GM23248 (cell line): ENCODE data around the gene COQ9. TPM values are rescaled to one million over a fixed set of nuclear protein-coding genes. Genes with fewer than 3 reads are reported as not detected.

Experiments used
- DNase-seq: peaks from one replicate; pipeline ENCODE4 v3.0.0-alpha.2; 2015
- H2AFZ ChIP-seq: fragments of 200-600 bp; sonication (generic); 2 replicates; pipeline ENCODE4 v1.6.1; 2016; ENCODE audit warnings: antibody characterized with exemption
- H3F3A ChIP-seq: fragments of 200-600 bp; sonication (generic); 2 replicates; pipeline ENCODE4 v1.6.1; 2016; ENCODE audit warnings: mild to moderate bottlenecking, antibody characterized with exemption, mixed run types; ENCODE audit not compliant: insufficient read depth
- H3K27ac ChIP-seq: fragments of 200-600 bp; sonication (generic); 2 replicates; pipeline ENCODE4 v1.5.1; 2016; ENCODE audit warnings: mild to moderate bottlenecking
- H3K27me3 ChIP-seq: fragments of 200-600 bp; sonication (generic); replicated peaks from 2 replicates; pipeline ENCODE4 v1.6.1; 2016; ENCODE audit warnings: mild to moderate bottlenecking; ENCODE audit not compliant: insufficient read depth
- H3K36me3 ChIP-seq: fragments of 200-600 bp; sonication (generic); 2 replicates; pipeline ENCODE4 v1.6.1; 2016; ENCODE audit warnings: low read depth, mild to moderate bottlenecking
- H3K4me1 ChIP-seq: fragments of 200-600 bp; sonication (generic); 2 replicates; pipeline ENCODE4 v1.6.1; 2016; ENCODE audit warnings: mild to moderate bottlenecking; ENCODE audit not compliant: insufficient read depth
- H3K4me2 ChIP-seq: fragments of 200-600 bp; sonication (generic); one replicate; pipeline ENCODE4 v1.6.1; 2016; ENCODE audit warnings: mild to moderate bottlenecking; ENCODE audit not compliant: unreplicated experiment
- H3K4me3 ChIP-seq: fragments of 200-600 bp; sonication (generic); 2 replicates; pipeline ENCODE4 v1.5.1; 2016; ENCODE audit warnings: mild to moderate bottlenecking
- H3K79me2 ChIP-seq: fragments of 200-600 bp; sonication (generic); 2 replicates; pipeline ENCODE4 v1.6.1; 2016; ENCODE audit warnings: mild to moderate bottlenecking; ENCODE audit not compliant: insufficient read depth
- H3K9ac ChIP-seq: fragments of 200-600 bp; sonication (generic); 2 replicates; pipeline ENCODE4 v1.6.1; 2016; ENCODE audit warnings: mild to moderate bottlenecking
- H3K9me2 ChIP-seq: fragments of 200-600 bp; sonication (generic); 2 replicates; pipeline ENCODE4 v1.6.1; 2016; ENCODE audit warnings: mixed run types, mild to moderate bottlenecking, moderate library complexity; ENCODE audit not compliant: insufficient read depth
- H3K9me3 ChIP-seq: fragments of 200-600 bp; sonication (generic); one replicate; pipeline ENCODE4 v1.6.1; 2017; ENCODE audit warnings: low read depth
- H4K20me1 ChIP-seq: fragments of 200-600 bp; sonication (generic); 2 replicates; pipeline ENCODE4 v1.6.0; 2016; ENCODE audit not compliant: insufficient read depth
- EZH2 ChIP-seq: fragments of 200-600 bp; sonication (generic); IDR thresholded peaks from 2 replicates; pipeline ENCODE4 v1.6.1; 2018; ENCODE audit warnings: antibody characterized with exemption, mild to moderate bottlenecking; ENCODE audit not compliant: insufficient read depth, poor library complexity, severe bottlenecking
- EZH2phosphoT487 ChIP-seq: fragments of 200-600 bp; sonication (generic); IDR thresholded peaks from 2 replicates; pipeline ENCODE4 v1.6.1; 2018; ENCODE audit warnings: antibody characterized with exemption, moderate library complexity, mild to moderate bottlenecking, low read depth; ENCODE audit not compliant: insufficient read depth
- WGBS, 2 experiments: methylation state at CpG; one replicate each; pipeline ENCODE4 v1.1.6; 2015 to 2017; ENCODE audit warnings: low lambda C conversion rate in 2 of 2, low coverage in 1 of 2; ENCODE audit errors: missing lambda C conversion rate in 2 of 2; 5-methylcytosine and 5-hydroxymethylcytosine counted together
- in situ Hi-C: fragments of 300-500 bp; cut with MboI; formaldehyde crosslinking; loops from 2 replicates; pipeline ENCODE4 v1.15.0; 2020
- polyA plus RNA-seq: library from polyadenylated mRNA; unstranded; fragments of >200 nt; fragmentation: Nextera tagmentation; extraction: Ambion mirVana; gene quantifications from 2 replicates; pipeline ENCODE4 v1.2.1, GENCODE V29; 2016
- total RNA-seq: library from RNA; depleted of rRNA; stranded (reverse); fragments of >200 nt; shearing (Covaris generic); gene quantifications from 2 replicates; pipeline ENCODE4 v1.2.3, GENCODE V29; 2014

Gene COQ9
- total and polyA plus RNA-seq, 2 experiments from 2014 or later: 41.3 to 41.8 TPM

GRCh38 chr16:57486858-57487834 is 39.9 kb downstream of the COQ9 start:
- peak overlapping the region; percentile 96 for H3K4me3 ChIP-seq
- no peaks in the 10 kb centered on the region for H3K36me3 ChIP-seq
- H3K79me2 ChIP-seq: peaks cover 12% of the 10 kb centered on the region
- peak overlapping the region; percentile 74 for H3K4me2 ChIP-seq
- in situ Hi-C loops: no loop called here
- H3K9me3 ChIP-seq: no peaks in the 10 kb centered on the region
- 68% methylated on average over 8 of the region's 8 CpGs for WGBS, 2 experiments
- H3K27ac ChIP-seq: peak overlapping the region; percentile 24
- no peaks in the 10 kb centered on the region for H3K9me2 ChIP-seq
- no peaks in the 10 kb centered on the region for H3K27me3 ChIP-seq
- peak overlapping the region; percentile 96 for H2AFZ ChIP-seq
- no peak for TF ChIP-seq EZH2phosphoT487
- no peak for TF ChIP-seq EZH2
- no peaks in the 10 kb centered on the region for H3F3A ChIP-seq
- peaks cover 19% of the 10 kb centered on the region; the same call in 1 of the 2 replicates for H3K4me1 ChIP-seq
- peak; percentile 48 for DNase-seq
- peak overlapping the region; percentile 98 for H3K9ac ChIP-seq
- H4K20me1 ChIP-seq: no peaks in the 10 kb centered on the region

- Histone ChIP-seq H3K36me3 (no peaks in the 10 kb centered on the region), H2AFZ (no peak overlapping the region), H3K9ac (no peak overlapping the region), H3K4me2 (no peak overlapping the region), H3K27ac (no peak overlapping the region), H3K4me3 (no peak overlapping the region), H3K4me1 (peaks cover 19% of the 10 kb centered on the region; the same call in 1 of the 2 replicates), H3K9me3 (no peaks in the 10 kb centered on the region), H3F3A (no peaks in the 10 kb centered on the region), H4K20me1 (no peaks in the 10 kb centered on the region), H3K79me2 (peaks cover 12% of the 10 kb centered on the region), H3K27me3 (no peaks in the 10 kb centered on the region), H3K9me2 (no peaks in the 10 kb centered on the region)
- 99 to 100% methylated on average over 5 of the region's 5 CpGs for WGBS, 2 experiments
- DNase-seq: no peak
- in situ Hi-C loops: no loop called here
- no peak for TF ChIP-seq EZH2phosphoT487
- TF ChIP-seq EZH2: no peak
These were observed 42.0 kb downstream of the COQ9 start for GRCh38 chr16:57489229-57489628.

GRCh38 chr16:57493767-57494166 is 46.5 kb downstream of the COQ9 start:
- DNase-seq: no peak
- Histone ChIP-seq H3K27ac (no peak overlapping the region), H3K4me3 (no peak overlapping the region), H3K9me2 (no peaks in the 10 kb centered on the region), H3F3A (no peaks in the 10 kb centered on the region), H3K36me3 (no peaks in the 10 kb centered on the region), H3K27me3 (no peaks in the 10 kb centered on the region), H3K79me2 (no peaks in the 10 kb centered on the region), H4K20me1 (no peaks in the 10 kb centered on the region), H3K9me3 (no peaks in the 10 kb centered on the region), H2AFZ (no peak overlapping the region), H3K4me2 (no peak overlapping the region), H3K4me1 (no peaks in the 10 kb centered on the region), H3K9ac (no peak overlapping the region)
- in situ Hi-C loops: no loop called here
- TF ChIP-seq EZH2: no peak
- TF ChIP-seq EZH2phosphoT487: no peak
- WGBS, 2 experiments: 79 to 86% methylated on average over 4 of the region's 4 CpGs

GRCh38 chr16:57497121-57497520 is 49.8 kb downstream of the COQ9 start:
- no peak overlapping the region for H3K4me2 ChIP-seq
- no peak overlapping the region for H3K27ac ChIP-seq
- no peaks in the 10 kb centered on the region for H3K9me3 ChIP-seq
- no peaks in the 10 kb centered on the region for H3F3A ChIP-seq
- no peak overlapping the region for H3K4me3 ChIP-seq
- H3K9ac ChIP-seq: no peak overlapping the region
- in situ Hi-C loops: no loop called here
- no peaks in the 10 kb centered on the region for H3K9me2 ChIP-seq
- no peak overlapping the region for H2AFZ ChIP-seq
- no peaks in the 10 kb centered on the region for H4K20me1 ChIP-seq
- DNase-seq: no peak
- TF ChIP-seq EZH2phosphoT487: no peak
- TF ChIP-seq EZH2: no peak
- no peaks in the 10 kb centered on the region for H3K4me1 ChIP-seq
- 69 to 75% methylated on average over 13 of the region's 13 CpGs for WGBS, 2 experiments
- H3K79me2 ChIP-seq: no peaks in the 10 kb centered on the region
- no peaks in the 10 kb centered on the region for H3K36me3 ChIP-seq
- no peaks in the 10 kb centered on the region for H3K27me3 ChIP-seq
